Measurements from ENCODE around the gene KRTCAP3. TPM values are rescaled to one million over a fixed set of nuclear protein-coding genes. Genes with fewer than 3 reads are reported as not detected.

KRTCAP3 gene
- polyA plus RNA-seq, 2 of the 4 experiments (the other 2 are of a cell fraction) = 0.68 to 1.3 TPM

DNA sequence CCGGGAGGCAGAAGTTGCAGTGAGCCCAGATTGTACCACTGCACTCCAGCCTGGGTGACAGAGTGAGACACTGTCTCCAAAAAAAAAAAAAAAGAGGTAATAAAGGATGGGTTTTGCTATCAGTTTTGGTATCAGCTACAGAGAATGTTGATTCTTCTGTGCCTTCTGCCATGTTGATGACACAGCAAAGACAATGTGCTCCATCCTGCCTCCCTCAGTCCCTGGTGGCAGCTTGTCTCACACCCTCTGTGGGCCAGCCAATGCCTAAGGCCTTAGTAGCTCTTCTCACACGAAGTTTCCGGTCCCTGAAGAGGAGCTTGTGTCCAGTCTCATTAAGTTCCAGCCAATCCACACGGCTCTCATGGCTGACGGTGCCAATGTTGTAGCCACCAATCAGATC is 29.8 kb downstream of the KRTCAP3 start:
- Histone ChIP-seq H3K4me2 (no peak overlapping the region), H3K4me3 (no peak overlapping the region), H3K27ac (no peak overlapping the region), H3K4me1 (no peaks in the 10 kb centered on the region), H3K9me3 (no peaks in the 10 kb centered on the region)
- POLR2A ChIA-PET = no interaction called here
- no peak for TF ChIP-seq KDM1A (IDR thresholded peaks at IDR 0.05; ENCODE audit: low read depth)
- no peak for TF ChIP-seq MYC (IDR thresholded peaks at IDR 0.05; ENCODE audit: borderline replicate concordance, low read length)
- TF ChIP-seq PBX3 (IDR thresholded peaks at IDR 0.05) = no peak
- no peak for TF ChIP-seq FOSB (CRISPR knock-in tag; IDR thresholded peaks at IDR 0.05)
- TF ChIP-seq HOXA7 (CRISPR knock-in tag; IDR thresholded peaks at IDR 0.05) = no peak
- no peak for TF ChIP-seq SREBF2 (IDR thresholded peaks at IDR 0.05)
- TF ChIP-seq RCOR1 (IDR thresholded peaks at IDR 0.05; ENCODE audit: low read depth, low read length) = no peak
- no peak for TF ChIP-seq FOXS1 (CRISPR knock-in tag; IDR thresholded peaks at IDR 0.05)
- CTCF ChIA-PET = interaction anchor here (0.6 to 1.5 kb wide), 6 partner anchors 8 to 1658 kb away, joined by 3 to 5 read pairs (median 3); no protein-coding TSS in a partner anchor
- ATAC-seq = peak; percentile 29 to 30; a peak in 1 of 6 replicates
- DNase-seq (ENCODE audit: low read depth in 1 of 2, low spot score in 1 of 2) = peak in 1 of 2 experiments; percentile 23
- no peak for FAIRE-seq
- WGBS (ENCODE audit: missing lambda C conversion rate) = 89% methylated on average over 5 of the region's 5 CpGs

GRCh38 chr2:27485496-27485895 is 43.3 kb downstream of the KRTCAP3 start:
- peaks cover 8% of the 10 kb centered on the region; the same call in 2 of the 3 replicates for H3K4me1 ChIP-seq
- H3K27ac ChIP-seq = no peak overlapping the region
- DNase-seq (ENCODE audit: low read depth in 1 of 2, low spot score in 1 of 2) (no peak), FAIRE-seq (no peak), ATAC-seq (no peak)
- 47% methylated on average over 3 of the region's 3 CpGs for WGBS (ENCODE audit: missing lambda C conversion rate)
- ChIA-PET POLR2A (no interaction called here), CTCF (no interaction called here)
- no peak overlapping the region for H3K4me3 ChIP-seq
- H3K9me3 ChIP-seq = no peaks in the 10 kb centered on the region
- TF ChIP-seq SREBF2 (IDR thresholded peaks at IDR 0.05) = no peak
- TF ChIP-seq E2F6 (IDR thresholded peaks at IDR 0.05; ENCODE audit: borderline replicate concordance, low read depth) = no peak
- TF ChIP-seq, protein P1, sequence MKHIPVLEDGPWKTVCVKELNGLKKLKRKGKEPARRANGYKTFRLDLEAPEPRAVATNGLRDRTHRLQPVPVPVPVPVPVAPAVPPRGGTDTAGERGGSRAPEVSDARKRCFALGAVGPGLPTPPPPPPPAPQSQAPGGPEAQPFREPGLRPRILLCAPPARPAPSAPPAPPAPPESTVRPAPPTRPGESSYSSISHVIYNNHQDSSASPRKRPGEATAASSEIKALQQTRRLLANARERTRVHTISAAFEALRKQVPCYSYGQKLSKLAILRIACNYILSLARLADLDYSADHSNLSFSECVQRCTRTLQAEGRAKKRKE (CRISPR knock-in tag; IDR thresholded peaks at IDR 0.05; ENCODE audit: low read depth) = no peak
- TF ChIP-seq ZFP36 (IDR thresholded peaks at IDR 0.05; ENCODE audit: borderline replicate concordance, partially characterized antibody) = no peak
- no peak for TF ChIP-seq CEBPB (IDR thresholded peaks at IDR 0.05)
- H3K4me2 ChIP-seq = no peak overlapping the region

GRCh38 chr2:27489118-27489497 is 46.9 kb downstream of the KRTCAP3 start:
- TF ChIP-seq RAD21 (conservative IDR thresholded peaks at IDR 0.05 in 1 of 2, IDR thresholded peaks at IDR 0.05 in 1 of 2) (0 out of 5 replicates have a peak, but pooled peaks of 1 of the 2 experiments have one; percentile 3), SREBF2 (IDR thresholded peaks at IDR 0.05) (no peak)
- Histone ChIP-seq H3K4me3 (peak overlapping the region; percentile 67), H3K4me1 (peaks cover 8% of the 10 kb centered on the region; the same call in 2 of the 3 replicates), H3K27ac (peak overlapping the region; percentile 62 to 79), H3K4me2 (peak overlapping the region; percentile 95), H3K9me3 (no peaks in the 10 kb centered on the region)
- FAIRE-seq = no peak
- DNase-seq (ENCODE audit: low read depth in 1 of 2, low spot score in 1 of 2) = peak in 1 of 2 experiments; percentile 46
- WGBS (ENCODE audit: missing lambda C conversion rate) = 5% methylated on average over 11 of the region's 11 CpGs
- ATAC-seq = peak; percentile 54 to 62
- ChIA-PET POLR2A (no interaction called here), CTCF (interaction anchor here (1.2 to 1.4 kb wide), 3 partner anchors 9 to 195 kb away, joined by 3 read pairs; partner anchors contain the start of genes CCDC121 and GPN1)

- 9% methylated on average over 42 of the region's 43 CpGs for WGBS (ENCODE audit: missing lambda C conversion rate)
- CTCF ChIA-PET = interaction anchor here (1.3 to 1.4 kb wide), 2 partner anchors 139 to 194 kb away, joined by 3 read pairs; partner anchors contain the start of genes CCDC121 and GPN1
- DNase-seq (ENCODE audit: low read depth in 1 of 2, low spot score in 1 of 2) (peak; percentile 98 to 100), FAIRE-seq (peak; percentile 84), ATAC-seq (peak; percentile 91 to 96)
- Histone ChIP-seq H3K4me3 (peak within 1 kb of the TSS; percentile 67), H3K4me2 (peak within 1 kb of the TSS; percentile 95), H3K27ac (peak within 1 kb of the TSS; percentile 62 to 79), H3K4me1 (peaks cover 8% of the 10 kb centered on the region; the same call in 2 of the 3 replicates), H3K9me3 (no peaks in the 10 kb centered on the region)
- POLR2A ChIA-PET = interaction anchor here (0.8 kb wide), 1 partner anchor 93 kb away, joined by 3 read pairs; the partner anchor contains the start of gene ZNF512
- TF ChIP-seq, protein P2, sequence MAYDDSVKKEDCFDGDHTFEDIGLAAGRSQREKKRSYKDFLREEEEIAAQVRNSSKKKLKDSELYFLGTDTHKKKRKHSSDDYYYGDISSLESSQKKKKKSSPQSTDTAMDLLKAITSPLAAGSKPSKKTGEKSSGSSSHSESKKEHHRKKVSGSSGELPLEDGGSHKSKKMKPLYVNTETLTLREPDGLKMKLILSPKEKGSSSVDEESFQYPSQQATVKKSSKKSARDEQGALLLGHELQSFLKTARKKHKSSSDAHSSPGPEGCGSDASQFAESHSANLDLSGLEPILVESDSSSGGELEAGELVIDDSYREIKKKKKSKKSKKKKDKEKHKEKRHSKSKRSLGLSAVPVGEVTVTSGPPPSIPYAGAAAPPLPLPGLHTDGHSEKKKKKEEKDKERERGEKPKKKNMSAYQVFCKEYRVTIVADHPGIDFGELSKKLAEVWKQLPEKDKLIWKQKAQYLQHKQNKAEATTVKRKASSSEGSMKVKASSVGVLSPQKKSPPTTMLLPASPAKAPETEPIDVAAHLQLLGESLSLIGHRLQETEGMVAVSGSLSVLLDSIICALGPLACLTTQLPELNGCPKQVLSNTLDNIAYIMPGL (CRISPR knock-in tag; IDR thresholded peaks at IDR 0.05; ENCODE audit: borderline replicate concordance) = no peak
- TF ChIP-seq USF2 (IDR thresholded peaks at IDR 0.05) (0 out of 2 replicates have a peak, but pooled peaks have one; percentile 17), EHF (CRISPR knock-in tag; IDR thresholded peaks at IDR 0.05) (no peak), SMC3 (IDR thresholded peaks at IDR 0.05) (no peak), ZC3H11A (IDR thresholded peaks at IDR 0.05) (no peak), EHMT2 (IDR thresholded peaks at IDR 0.05; ENCODE audit: low read depth) (no peak), POLR2A (IDR thresholded peaks at IDR 0.05; ENCODE audit: low read length) (peak; percentile 38), HDAC2 (IDR thresholded peaks at IDR 0.05) (no peak), BHLHE40 (IDR thresholded peaks at IDR 0.05; ENCODE audit: low read depth, low read length) (no peak), E2F6 (IDR thresholded peaks at IDR 0.05; ENCODE audit: borderline replicate concordance, low read depth) (peak; percentile 88)
Measured at GRCh38 chr2:27489498-27490397, 47.6 kb downstream of the KRTCAP3 start, which contains the start of gene IFT172. Gene IFT172 (minus strand): TSS chr2:27489743. CDS start chr2:27489653, 90 bp downstream.
